GM19452 (cell line): ENCODE measurements around the gene MLLT3.
"Not testable (repeated sequence)": the region's sequence is repeated elsewhere in the genome, so short reads cannot be mapped to it uniquely, and the experiment has no call there.

Experiments used
- ATAC-seq: cut with Tn5 transposase; IDR thresholded peaks from one replicate; pipeline ENCODE4 v1.9.1; 2021; ENCODE audit not compliant: unreplicated experiment

Gene MLLT3

DNA sequence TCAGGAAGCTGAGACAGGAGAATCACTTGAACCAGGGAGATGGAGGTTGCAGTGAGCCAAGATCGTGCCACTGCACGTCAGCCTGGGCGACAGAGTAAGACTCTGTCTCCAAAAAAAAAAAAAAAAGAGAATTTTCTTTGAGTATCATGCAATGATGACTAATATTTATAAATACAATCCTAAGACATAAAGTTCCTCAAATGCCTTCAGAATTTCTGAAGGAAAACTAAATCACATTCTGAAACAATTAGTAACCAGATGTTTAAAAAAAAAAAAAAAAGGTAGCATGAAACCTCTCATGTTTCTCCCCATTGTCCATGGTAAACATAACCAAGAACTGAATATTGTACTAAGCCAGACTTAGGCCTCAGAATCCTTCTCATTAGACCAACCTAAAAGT, 23.1 kb downstream of the MLLT3 start:
- ATAC-seq: no peak

GRCh38 chr9:20598367-20598766, 23.9 kb downstream of the MLLT3 start:
- no peak for ATAC-seq

GRCh38 chr9:20597862-20598261, 24.4 kb downstream of the MLLT3 start:
- ATAC-seq: no peak

DNA sequence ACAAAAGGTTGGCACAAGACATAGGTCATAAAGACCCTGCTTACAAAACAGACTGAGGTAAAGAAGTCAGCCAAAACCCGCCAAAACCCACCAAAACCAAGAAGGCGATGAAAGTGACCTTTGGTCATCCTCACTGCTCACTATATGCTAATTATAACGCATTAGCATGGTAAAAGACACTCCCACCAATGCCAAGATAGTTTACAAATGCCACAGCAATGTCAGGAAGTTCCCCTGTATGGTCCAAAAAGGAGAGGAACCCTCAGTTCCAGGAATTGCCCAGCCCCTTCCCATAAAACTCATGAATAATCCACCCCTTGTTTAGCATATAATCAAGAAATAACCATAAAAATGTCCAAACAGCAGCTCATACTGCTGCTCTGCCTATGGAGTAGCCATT, 27.7 kb downstream of the MLLT3 start:
- ATAC-seq: no peak

GRCh38 chr9:20593537-20593936, 28.8 kb downstream of the MLLT3 start:
- ATAC-seq: no peak

DNA sequence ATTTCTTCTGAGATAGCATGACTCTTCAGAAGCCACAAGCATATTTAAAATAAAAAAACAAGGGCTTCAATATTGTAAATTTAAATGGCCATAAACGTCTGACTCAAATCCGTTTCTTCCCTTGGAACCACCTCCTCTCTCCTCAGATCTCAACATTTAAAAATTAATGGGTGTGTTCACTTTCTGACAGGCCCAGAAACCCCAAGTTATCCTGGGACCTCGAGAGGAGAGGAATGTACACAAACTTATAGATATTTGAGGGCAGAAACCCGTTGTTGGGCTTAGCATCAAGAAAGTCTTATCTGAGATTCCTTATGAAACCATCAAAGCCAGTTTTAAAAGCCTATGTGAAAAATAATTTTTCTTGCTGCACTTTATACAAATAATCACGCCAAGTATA, 29.2 kb downstream of the MLLT3 start:
- ATAC-seq: no peak

- no peak for ATAC-seq
Observed at GRCh38 chr9:20592673-20593072, 29.6 kb downstream of the MLLT3 start.

DNA sequence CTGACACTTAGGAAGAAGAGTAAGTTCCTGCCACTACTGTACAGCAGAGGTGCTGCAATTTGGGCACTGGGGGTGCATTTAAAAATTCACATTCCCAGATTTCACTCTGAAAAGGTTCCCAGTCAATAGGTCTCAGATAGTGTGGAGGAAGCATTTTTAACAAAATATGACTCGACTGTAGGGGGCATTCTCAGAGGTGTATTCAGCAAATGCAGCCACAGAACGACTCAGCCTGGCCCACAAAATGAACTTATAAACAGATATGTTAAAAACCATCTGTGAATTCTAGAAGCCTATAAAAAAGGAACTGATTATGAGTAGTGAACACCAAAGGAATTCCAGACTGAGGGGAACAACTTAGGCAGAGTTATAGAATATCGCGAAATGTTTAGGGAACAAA, 31.1 kb downstream of the MLLT3 start:
- no peak for ATAC-seq

GRCh38 chr9:20584968-20585643, 37.2 kb downstream of the MLLT3 start:
- ATAC-seq: no peak

DNA sequence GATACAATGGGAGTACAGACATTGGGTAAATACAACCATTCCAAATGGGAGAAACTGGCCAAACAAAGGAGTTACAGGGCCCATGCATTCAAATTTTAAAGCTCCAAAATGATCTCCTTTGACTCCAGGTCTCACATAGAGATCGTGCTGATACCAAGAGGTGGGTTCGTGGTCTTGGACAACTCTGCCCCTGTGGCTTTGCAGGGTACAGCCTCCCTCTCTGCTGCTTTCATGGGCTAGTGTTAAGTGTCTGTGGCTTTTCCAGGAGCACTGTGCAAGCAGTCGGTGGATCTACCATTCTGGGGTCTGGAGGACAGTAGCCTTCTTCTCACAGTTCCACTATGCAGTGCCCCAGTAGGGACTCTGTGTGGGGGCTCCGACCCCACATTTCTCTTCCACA, 39.2 kb downstream of the MLLT3 start:
- ATAC-seq: not testable (repeated sequence)

DNA sequence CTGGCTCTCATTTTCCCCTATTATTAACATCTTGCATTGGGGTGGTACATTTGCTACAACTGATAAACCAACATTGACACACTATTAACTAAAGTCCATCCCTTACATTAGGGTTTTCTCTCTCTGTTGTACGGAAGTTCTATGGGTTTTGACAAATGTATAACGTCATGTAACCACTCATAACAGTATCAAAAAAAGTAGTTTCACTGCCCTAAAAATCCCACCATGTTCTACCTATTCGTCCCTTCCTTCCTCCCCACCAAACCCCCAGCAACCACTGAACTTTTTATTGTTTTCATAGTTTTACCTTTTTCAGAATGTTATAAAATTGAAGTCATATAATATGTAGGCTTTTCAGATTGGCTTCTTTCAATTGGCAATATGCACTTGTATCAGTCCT, 40.1 kb downstream of the MLLT3 start:
- no peak for ATAC-seq

DNA sequence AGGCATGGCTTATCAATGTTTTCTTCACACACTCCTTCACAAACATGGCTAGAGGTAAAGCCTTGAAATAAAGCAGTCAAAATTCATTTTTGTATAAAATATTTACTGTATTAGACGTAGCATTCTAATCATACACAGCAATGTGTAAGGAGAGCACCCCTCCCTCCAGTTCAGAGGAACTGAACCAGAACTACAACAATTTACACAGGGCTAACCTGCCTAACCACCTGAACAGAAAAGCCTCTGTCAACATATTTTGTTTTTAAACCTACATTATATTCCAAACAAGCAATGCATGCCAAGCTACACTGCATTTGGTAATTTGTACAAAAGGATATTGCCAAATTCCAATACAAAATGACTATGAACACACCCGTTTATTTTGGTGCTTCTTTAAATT, 41.6 kb downstream of the MLLT3 start:
- ATAC-seq: no peak

DNA sequence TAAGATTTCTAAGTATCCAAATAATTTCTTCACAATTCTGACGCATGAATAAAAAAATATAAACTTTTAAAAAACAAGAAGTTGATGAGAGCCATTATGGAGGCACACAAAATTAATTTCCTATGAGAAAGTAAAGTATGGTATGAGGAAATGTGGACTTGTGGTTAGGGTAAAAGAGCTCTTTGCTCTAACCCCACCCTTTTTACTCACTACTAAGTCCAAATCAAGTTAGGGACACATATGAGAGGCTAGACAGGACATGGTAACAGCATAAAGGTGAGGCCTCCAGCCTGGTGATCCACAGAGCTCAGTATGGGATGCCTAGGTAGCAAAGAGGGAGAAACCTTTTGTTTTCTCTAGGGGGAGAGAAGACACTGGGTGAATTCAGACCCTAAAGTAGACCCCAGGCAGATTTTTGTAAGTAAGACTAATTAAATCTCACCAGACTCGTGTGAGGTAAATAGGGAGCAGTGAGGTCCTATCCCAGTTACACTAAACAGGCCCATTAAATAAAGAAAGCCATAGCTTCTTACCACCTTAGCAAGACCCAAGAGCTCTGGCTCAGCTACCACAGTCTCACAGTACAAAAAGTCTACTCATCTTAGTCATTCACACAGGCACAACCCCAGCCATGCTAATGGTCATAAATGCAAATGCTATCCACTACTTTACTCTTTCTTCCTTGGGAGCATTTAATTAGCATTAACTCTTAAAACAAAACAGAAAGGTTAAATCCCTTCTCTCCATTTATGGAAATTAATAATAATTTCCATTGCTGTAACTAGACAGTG, 42.6 kb downstream of the MLLT3 start:
- ATAC-seq: no peak

DNA sequence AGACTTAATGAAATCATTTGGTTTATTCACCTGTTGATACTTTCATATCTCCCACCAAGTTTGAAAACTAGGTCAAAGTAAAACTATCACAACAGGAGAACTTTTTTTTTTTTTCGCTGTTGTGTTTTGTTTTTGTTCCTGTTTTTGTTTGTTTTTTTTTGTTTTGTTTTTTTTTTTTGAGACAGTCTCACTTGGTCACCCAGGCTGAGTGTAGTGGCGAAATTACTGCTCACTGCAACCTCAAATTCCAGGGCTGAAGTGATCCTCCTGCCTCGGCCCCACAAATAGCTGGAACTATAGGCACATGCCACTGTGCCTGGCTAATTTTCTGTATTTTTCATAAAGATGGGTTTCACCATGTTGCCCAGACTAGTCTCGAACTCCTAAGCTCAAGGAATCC, 49.3 kb downstream of the MLLT3 start:
- ATAC-seq: no peak

- no peak for ATAC-seq
Observed at GRCh38 chr9:20570756-20571155, 51.5 kb downstream of the MLLT3 start.

DNA sequence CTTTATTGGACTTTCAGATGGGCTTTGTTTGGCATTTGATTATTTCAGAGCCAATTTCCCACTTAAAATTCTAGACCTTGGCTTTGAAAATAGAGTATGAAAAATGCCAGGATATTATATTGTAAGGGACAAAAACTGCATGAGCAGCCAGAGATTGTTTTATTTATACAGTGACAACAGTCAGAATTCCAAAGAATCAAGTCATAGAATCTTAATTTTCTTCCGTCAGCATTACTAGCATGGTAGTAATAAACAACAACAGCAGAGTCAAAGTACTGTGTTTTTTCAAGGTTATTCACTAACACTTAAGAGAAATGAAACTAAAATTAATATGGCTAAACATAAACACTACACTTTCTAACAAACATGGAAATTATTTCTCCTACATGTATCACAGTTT, 52.2 kb downstream of the MLLT3 start:
- ATAC-seq: no peak

GRCh38 chr9:20569525-20569924, 52.8 kb downstream of the MLLT3 start:
- ATAC-seq: no peak

GRCh38 chr9:20568400-20568799, 53.9 kb downstream of the MLLT3 start:
- no peak for ATAC-seq

- no peak for ATAC-seq
Observed at GRCh38 chr9:20566401-20566800, 55.9 kb downstream of the MLLT3 start.

DNA sequence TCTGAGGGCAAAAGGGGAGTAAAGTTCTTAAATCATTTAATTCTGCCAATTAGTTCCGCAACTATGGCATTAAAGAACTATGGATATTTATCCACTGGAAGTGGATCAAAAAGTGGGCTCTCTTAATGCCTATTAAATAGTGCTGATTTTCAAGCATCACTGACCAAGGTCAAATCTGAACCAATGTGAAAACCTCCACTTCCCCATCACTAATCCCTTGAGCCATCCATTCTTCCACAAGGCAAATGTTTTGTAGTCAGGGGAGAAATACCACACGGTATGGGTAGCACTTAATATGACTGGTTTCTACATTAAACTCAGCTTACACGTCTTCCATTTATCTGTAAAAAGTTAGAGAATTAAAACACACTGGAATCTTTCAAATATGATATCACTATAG, 57.6 kb downstream of the MLLT3 start:
- no peak for ATAC-seq

DNA sequence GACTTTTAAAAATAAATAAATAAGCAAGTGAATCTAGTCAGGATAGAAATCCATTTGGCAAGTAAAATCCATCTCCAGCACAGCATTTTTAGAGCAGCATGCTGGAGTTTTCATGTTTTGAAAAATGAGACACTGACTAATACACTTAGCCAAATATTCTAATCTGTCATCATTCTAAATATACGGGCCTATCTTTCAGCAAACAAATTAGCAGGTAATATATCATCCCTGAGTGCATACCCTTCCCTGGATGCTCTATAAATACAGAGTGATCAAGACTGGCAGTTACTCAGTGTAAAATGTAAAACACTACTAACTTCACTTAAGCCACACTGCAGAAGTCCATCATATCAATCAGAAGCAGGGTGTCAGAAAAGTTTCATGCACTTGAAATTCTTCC, 58.4 kb downstream of the MLLT3 start:
- ATAC-seq: no peak

DNA sequence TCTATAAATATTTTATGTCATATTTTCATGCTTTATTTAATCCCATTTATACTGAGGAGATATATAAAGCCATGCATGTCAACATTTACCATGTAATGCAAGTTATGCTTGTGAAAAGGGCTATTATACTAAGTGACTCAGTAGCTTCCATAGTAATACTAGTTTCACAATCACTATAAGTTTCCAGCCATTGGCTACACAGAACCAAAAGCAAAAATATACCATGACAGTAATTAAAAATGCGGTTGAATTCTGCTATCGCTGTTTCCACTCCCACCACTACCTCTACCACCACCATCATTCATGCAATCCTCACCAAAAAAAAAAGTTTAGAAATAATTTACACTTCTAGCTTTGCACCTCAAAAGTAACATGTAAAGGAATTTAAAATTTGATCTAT, 60.2 kb downstream of the MLLT3 start:
- ATAC-seq: no peak

DNA sequence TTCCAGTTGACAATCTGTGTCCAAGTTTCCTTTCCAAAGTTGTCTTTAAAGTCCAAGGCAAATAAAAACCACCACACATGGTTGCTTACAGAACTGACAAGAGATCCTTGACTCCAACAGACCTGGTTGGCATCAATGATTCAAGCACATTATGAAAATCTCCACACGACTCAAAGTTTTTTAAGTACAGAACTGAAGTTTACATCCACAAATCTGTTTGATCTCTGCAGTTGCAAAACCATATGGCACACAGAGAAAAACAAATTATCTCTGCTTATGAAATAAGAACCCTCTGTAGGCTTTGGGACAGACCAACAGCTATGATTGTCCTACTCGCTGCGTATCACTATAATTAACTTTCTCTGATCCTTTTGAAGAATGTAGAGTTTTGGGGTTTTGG, 60.8 kb downstream of the MLLT3 start:
- no peak for ATAC-seq
